Osteocyte (in vitro differentiated cells): Measurements from ENCODE around the gene GTF2F2. TPM values are rescaled to one million over a fixed set of nuclear protein-coding genes. Genes with fewer than 3 reads are reported as not detected.
A peak's percentile ranks its signal among the peaks of the same experiment; 100 is the strongest.

Experiments used
- DNase-seq: peaks from one replicate; pipeline ENCODE4 v3.0.0; 2021; ENCODE audit warnings: mixed read lengths; ENCODE audit not compliant: unreplicated experiment; ENCODE audit errors: extremely low spot score
- H3K27ac Mint-ChIP-seq: one replicate; pipeline ENCODE4 v1.8.0; 2021; ENCODE audit warnings: mild to moderate bottlenecking, mixed read lengths; ENCODE audit not compliant: unreplicated experiment
- H3K27me3 Mint-ChIP-seq: one replicate; pipeline ENCODE4 v1.8.0; 2021; ENCODE audit warnings: mixed read lengths; ENCODE audit not compliant: unreplicated experiment
- H3K36me3 Mint-ChIP-seq: one replicate; pipeline ENCODE4 v1.8.0; 2021; ENCODE audit warnings: mixed read lengths; ENCODE audit not compliant: unreplicated experiment
- H3K4me1 Mint-ChIP-seq: one replicate; pipeline ENCODE4 v1.8.0; 2021; ENCODE audit warnings: mixed read lengths; ENCODE audit not compliant: unreplicated experiment
- H3K4me3 Mint-ChIP-seq: one replicate; pipeline ENCODE4 v1.8.0; 2021; ENCODE audit warnings: mild to moderate bottlenecking, moderate library complexity, mixed read lengths; ENCODE audit not compliant: unreplicated experiment
- H3K9me3 Mint-ChIP-seq: one replicate; pipeline ENCODE4 v1.8.0; 2021; ENCODE audit warnings: mixed read lengths; ENCODE audit not compliant: unreplicated experiment
- total RNA-seq: library from RNA; stranded (reverse); gene quantifications from 2 replicates; pipeline ENCODE4 v1.2.1, GENCODE V29; 2021
- TF ChIP-seq, protein P1 (sequence below): fragments of 200-600 bp; sonication (generic); IDR thresholded peaks from 2 replicates; pipeline ENCODE4 v1.5.0; 2021; ENCODE audit warnings: antibody characterized with exemption, mild to moderate bottlenecking, moderate library complexity

The GTF2F2 gene
- total RNA-seq, 1 donor from 2014 or later = 15.6 TPM

DNA sequence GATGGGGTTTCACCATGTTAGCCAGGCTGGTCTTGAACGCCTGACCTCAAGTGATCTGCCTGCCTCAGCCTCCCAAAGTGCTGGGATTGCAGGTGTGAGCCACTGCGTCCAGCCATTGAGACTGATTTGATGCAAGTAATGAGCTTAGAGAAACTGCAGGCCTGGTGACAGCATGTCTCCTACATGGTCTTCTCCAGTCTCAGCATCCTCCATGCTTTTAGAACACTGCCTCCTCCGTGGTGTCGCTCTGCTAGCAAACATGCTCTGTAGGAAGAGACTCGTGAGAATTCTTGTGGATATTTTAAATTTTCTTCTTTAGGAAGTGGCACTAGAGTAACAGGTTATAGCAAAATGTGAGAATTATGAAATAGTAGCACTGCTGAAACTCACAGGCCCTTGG is 183.6 kb downstream of the GTF2F2 start:
- no peak overlapping the region for H3K27ac Mint-ChIP-seq
- H3K27me3 Mint-ChIP-seq = peaks cover 10% of the 10 kb centered on the region
- H3K4me1 Mint-ChIP-seq = no peaks in the 10 kb centered on the region

DNA sequence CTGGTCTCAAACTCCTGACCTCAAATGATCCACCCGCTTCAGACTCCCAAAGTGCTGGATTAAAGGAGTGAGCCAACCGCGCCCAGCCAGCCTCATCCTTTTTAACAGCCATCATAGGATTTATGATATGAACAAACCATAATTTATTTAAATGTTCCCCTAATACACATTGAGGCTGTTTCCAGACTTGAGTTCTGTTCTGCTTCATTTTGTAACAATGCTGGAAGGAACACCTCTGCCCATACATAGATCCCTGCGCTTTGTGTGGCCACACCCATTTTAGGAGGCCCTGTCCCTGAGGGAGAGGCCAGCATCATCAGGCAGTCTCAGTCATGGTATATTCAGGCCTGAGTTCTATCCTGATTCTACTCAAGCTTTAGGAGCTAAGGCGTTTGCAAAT is 184.8 kb downstream of the GTF2F2 start:
- Mint-ChIP-seq H3K4me1 (peaks cover 4% of the 10 kb centered on the region), H3K9me3 (no peaks in the 10 kb centered on the region), H3K27me3 (peaks cover 13% of the 10 kb centered on the region), H3K36me3 (no peaks in the 10 kb centered on the region), H3K4me3 (no peak overlapping the region), H3K27ac (no peak overlapping the region)
- no peak for DNase-seq
- TF ChIP-seq, protein P1, sequence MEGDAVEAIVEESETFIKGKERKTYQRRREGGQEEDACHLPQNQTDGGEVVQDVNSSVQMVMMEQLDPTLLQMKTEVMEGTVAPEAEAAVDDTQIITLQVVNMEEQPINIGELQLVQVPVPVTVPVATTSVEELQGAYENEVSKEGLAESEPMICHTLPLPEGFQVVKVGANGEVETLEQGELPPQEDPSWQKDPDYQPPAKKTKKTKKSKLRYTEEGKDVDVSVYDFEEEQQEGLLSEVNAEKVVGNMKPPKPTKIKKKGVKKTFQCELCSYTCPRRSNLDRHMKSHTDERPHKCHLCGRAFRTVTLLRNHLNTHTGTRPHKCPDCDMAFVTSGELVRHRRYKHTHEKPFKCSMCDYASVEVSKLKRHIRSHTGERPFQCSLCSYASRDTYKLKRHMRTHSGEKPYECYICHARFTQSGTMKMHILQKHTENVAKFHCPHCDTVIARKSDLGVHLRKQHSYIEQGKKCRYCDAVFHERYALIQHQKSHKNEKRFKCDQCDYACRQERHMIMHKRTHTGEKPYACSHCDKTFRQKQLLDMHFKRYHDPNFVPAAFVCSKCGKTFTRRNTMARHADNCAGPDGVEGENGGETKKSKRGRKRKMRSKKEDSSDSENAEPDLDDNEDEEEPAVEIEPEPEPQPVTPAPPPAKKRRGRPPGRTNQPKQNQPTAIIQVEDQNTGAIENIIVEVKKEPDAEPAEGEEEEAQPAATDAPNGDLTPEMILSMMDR = no peak

More for the DNA sequence above, 183.6 kb downstream of the GTF2F2 start:
- Mint-ChIP-seq H3K36me3 (no peaks in the 10 kb centered on the region), H3K9me3 (no peaks in the 10 kb centered on the region), H3K4me3 (no peak overlapping the region)
- no peak for DNase-seq
- TF ChIP-seq, protein P1 = no peak

DNA sequence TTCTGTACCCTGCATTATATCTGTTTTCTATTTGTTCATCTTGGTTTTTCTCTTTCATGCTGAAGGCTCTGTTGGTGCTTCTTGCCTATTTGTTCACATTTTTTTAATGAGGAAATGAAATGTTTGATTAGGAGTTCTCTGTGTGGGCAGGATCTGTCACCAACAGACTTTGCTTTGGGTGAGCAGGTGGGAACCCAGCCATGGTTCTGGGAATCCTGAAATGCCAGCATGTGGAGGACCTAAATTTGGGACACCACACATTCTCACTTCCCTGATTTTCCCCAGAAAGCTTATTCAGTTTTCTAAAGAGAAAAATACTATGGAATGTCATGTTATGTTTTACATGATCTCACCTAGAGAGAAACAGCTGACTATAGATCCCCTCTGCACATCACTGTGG is 186.7 kb downstream of the GTF2F2 start:
- Mint-ChIP-seq H3K4me1 (peaks cover 15% of the 10 kb centered on the region), H3K4me3 (no peak overlapping the region), H3K27ac (no peak overlapping the region), H3K9me3 (no peaks in the 10 kb centered on the region), H3K36me3 (no peaks in the 10 kb centered on the region), H3K27me3 (peaks cover 7% of the 10 kb centered on the region)
- TF ChIP-seq, protein P1 = no peak
- DNase-seq = no peak

DNA sequence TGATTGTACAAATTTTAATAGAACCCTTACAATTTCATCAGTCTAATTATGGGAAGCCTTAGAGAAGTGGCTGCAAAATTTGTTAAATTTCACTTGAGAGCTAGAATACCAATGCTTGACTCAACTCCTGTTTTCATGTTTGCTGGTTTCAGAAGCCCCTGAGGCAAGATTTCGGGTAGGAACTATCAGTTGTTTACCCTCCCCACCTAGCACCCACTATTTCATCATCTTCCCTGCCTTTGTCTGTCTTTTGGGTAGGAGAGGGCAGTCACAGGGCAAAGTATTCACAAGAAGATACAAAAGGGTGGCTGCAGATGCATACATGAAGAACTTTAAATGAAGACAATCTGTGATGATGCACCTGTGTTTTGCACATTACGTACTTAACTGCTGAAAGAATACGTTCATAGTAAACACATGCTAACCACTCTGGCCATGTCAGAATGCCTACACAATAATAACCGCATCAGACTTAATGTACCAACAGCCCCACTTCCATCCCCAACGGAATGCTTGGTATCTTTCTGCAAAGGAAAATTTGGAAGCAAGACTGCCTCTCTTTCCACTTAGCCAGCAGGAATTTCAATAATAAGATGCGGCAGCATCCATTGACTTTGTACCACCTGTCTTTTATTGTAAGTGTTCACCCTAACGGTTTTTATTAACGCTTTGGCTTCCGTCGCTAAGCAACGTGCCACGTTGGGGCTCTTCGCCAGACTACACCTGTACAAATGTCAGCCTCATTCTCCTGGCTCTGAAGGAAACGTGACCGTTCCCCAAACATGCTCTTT is 190.2 kb downstream of the GTF2F2 start:
- TF ChIP-seq, protein P1 = no peak
- DNase-seq = no peak
- H3K27ac Mint-ChIP-seq = no peak overlapping the region
- H3K27me3 Mint-ChIP-seq = peaks cover 4% of the 10 kb centered on the region
- H3K4me1 Mint-ChIP-seq = peaks cover 15% of the 10 kb centered on the region
- no peaks in the 10 kb centered on the region for H3K9me3 Mint-ChIP-seq
- H3K4me3 Mint-ChIP-seq = peak overlapping the region; percentile 81
- H3K36me3 Mint-ChIP-seq = no peaks in the 10 kb centered on the region

DNA sequence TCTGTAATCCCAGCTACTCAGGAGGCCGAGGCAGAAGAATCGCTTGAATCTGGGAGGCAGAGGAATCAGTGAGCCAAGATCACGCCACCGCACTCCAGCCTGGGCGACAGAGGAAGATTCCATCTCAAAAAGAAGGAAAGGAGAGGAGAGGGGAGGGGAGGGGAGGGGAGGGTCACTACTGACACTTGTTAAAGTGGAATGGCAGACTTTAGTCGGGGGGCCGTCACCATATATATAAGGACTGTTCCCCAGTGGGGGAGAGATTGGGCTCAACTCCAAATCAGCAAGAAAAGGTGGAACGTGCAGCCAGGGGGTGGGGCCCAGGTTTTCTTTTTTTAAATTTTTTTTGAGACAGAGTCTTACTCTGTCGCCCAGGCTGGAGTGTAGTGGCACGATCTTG is 194.5 kb downstream of the GTF2F2 start:
- Mint-ChIP-seq H3K36me3 (no peaks in the 10 kb centered on the region), H3K9me3 (no peaks in the 10 kb centered on the region), H3K4me1 (peaks cover 14% of the 10 kb centered on the region), H3K4me3 (no peak overlapping the region), H3K27ac (no peak overlapping the region), H3K27me3 (no peaks in the 10 kb centered on the region)
- no peak for DNase-seq
- TF ChIP-seq, protein P1 = no peak
